HK-2 (cell line): ENCODE measurements around the gene STEAP3.

Experiments
- DNase-seq: peaks from one replicate; pipeline ENCODE4 v3.0.0-alpha.2; 2018; ENCODE audit not compliant: unreplicated experiment

Gene STEAP3

DNA sequence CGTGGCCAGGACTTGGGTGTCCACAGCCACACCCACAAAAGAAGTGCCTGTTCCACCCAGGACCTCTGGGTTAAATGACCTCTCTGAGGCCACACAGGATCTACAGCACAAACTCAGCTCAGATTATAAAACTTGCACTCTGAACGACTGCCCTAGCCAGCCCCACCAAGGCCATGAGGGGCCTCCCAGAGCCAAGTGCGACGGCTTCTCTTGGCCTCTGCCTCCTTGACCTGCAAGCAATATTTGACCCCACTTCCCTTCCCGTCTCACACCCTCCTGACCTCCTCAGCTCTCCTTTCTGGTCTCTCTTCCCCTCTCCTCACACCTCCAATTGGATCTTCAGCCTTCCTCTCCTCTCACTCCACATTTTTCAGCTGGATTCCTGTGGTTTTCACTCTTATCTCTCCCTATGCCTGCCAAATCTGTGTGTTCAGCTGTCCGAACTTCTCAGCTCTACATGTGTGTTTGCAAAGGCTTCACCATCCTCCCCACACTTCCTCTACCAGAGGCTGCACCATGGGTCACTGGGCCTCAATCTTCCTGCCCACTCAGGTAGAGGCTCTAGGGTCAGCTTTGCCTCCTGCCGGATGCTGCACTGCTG lies 25.3 kb upstream of the STEAP3 start:
- no peak for DNase-seq

DNA sequence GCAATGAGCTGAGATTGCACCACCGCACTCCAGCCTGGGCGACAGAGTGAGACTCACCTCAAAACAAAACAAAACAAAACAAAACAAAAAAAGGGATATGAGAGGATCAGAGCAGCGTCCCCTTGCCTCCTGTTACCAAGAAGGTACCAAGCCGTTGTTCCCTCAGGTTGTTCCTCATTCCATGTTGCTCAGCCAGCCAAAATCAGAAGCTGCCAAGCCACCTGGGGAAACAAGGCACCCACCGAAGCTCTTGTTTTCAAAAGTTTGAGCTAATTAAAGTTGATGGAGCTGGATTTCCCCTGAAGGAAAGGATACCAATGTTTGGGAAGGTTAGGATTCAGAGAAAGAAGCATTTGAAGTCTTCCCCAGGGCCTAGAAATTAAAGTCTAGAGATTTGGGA lies 21.8 kb upstream of the STEAP3 start:
- no peak for DNase-seq

DNA sequence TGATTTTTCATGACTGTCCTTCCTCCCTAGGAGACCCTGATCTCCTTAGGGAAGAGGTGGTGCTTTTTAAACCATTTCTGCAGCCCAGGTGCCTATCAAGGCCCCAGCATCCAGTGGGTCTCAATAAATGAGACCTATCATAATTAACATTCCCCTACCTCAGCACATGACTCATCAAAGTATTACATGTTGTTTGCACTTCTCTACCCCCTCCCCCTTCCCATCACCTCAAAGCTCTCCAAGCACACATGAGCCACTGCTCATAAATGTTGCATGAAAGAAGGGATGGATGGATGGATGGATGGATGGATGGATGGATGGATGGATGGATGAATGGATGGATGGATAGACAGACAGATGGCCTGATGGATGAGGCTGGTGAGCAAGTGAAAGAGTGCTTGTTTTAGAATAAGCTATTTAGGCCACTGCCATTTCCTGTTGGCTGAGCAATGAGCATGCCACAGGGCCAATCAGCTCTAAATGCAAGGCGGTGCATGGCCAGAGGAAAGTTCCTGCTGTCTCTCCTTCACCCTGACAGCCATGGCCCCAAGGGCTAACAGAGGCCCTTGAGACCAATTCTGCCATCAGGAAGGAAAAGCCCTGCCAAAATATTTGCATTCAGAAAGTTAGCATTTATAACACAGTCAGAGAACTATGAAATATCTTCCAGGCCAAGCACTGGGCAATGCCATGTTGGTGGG lies 20.9 kb upstream of the STEAP3 start:
- DNase-seq, result no peak

- DNase-seq, result no peak
Observed at GRCh38 chr2:119204525-119204924, 19.1 kb upstream of the STEAP3 start.

DNA sequence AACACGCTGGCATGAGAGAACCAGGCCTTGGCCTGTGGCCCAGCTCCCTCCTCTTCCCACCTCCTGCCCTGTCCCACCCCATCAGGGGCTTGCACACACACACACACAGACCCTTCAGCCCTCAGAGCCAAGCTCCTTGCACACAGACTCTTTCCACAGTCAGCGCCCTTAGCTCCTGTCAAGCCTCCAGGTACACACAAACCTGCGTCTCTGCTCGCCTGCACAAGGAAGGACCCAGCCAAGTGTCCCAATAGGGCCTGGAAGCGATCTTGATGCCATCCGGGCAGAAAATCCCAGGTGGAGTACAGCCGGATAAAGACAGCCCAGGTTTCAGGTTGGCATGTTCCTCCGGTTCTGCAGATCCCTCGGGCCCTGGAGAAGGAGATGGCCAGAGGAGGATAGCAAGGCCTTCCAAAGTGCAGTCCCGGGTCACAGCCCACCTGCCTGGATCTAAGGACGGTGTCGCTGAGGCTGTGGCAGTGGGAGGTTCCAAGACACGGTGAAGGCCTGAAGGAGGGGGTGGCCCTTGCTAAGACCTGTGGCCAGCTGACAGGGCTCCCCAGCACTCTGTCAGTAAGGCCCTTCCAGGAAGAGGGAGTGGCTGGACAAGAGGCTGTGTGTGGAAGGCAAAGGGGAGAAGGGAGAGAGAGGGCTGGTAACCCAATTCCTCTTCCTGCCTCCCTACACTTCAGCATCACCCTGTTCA lies 18.5 kb upstream of the STEAP3 start:
- no peak for DNase-seq

- no peak for DNase-seq
Observed at GRCh38 chr2:119206201-119206600, 17.4 kb upstream of the STEAP3 start.

- DNase-seq, result no peak
Observed at GRCh38 chr2:119207447-119207846, 16.2 kb upstream of the STEAP3 start.

- DNase-seq, result peak; percentile 74
Observed at GRCh38 chr2:119208791-119209203, 14.8 kb upstream of the STEAP3 start.

DNA sequence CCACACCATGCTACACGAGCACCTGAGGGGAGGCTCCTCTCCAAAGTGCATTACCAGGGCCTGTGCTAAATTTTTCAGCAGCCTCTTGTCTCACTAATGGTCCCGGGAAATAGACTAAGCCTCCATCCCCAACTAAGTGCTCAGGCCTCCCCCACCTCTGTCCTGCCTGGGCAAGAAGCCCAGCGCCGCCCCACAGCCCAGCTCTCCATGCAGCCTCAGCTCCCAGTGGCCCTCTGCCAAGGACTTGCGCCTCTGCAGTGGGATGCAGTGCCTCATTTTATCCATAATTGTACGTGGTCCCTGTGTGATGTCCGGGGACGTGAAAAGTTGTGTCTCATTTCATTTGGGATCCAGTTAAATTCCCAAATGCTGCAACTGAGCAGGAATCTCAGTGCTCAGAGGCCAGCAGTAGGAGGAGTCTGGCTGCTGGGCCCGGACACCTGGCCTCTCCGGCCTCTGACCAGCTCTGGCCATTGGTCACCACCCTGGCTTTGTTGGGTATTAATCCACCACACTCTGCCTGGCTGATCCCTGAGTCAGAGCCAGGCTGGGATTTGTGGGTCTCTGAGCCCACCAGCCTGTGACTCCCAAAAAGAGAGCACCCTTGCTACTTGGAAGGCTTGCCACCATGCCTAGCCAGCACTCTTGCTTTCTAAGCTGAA lies 11.4 kb upstream of the STEAP3 start:
- DNase-seq, result no peak

- no peak for DNase-seq
Observed at GRCh38 chr2:119214453-119215037, 9.1 kb upstream of the STEAP3 start.

- no peak for DNase-seq
Observed at GRCh38 chr2:119216994-119217393, 6.6 kb upstream of the STEAP3 start.

- peak; percentile 35 for DNase-seq
Observed at GRCh38 chr2:119218478-119219064, 5.1 kb upstream of the STEAP3 start.

DNA sequence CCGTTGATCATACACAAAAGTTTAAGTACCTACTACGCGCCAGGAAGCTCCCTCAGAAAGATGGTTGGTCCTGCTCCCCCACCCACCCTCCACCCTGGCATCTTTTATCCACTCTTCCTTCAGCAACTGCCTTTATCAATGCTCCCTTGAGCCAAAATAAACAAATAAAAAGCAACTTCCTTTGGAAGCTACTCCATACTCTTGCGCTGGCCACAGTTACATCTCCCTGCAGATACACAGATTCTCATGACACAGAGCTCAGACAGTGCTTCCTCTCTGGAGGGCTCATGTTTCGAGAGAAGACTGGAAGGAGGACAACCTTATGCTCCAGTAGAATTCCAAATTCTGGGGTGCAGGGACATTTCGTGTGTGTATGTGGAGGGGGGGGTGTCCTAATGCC lies 3.8 kb upstream of the STEAP3 start:
- no peak for DNase-seq

- DNase-seq, result no peak
Observed at GRCh38 chr2:119220720-119221301, 2.8 kb upstream of the STEAP3 start.

- DNase-seq, result no peak
Observed at GRCh38 chr2:119221609-119222008, 2.0 kb upstream of the STEAP3 start.

- no peak for DNase-seq
Observed at GRCh38 chr2:119222213-119222612, 1.4 kb upstream of the STEAP3 start.

DNA sequence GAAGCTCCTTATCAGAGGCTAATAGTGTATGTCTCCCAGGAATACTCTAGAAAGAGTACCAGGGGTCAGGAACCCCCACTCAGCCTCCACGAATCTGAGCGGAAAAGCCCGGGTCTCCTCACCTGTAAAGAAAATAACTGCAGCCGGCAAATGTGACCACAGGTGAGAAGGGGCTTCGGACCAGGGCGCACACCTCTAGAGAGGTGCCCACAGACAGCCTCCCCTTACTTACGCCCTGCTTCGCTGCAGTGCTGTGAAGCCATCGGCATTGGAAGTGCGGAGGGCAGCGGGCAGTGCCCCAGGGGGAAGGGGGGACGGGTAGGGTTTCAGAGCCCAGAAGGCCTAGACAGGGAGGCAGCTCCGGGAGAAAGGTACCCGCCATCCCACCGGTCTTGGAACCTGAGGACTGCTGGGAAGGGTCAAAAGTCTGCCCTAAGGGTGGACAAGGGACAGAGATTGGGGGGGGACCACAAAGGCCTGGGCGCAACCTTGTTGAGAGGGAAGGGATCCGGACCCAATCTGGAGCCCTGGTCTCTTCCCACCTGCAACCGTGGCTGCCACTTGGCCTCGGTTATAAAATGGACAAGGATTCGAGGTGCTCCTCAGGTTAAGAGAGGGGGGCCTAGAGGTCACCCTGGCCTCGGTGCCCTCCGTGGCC lies 642 bp upstream of the STEAP3 start:
- DNase-seq, result no peak

- DNase-seq, result no peak
Observed at GRCh38 chr2:119224391-119225104, 914 bp downstream of the STEAP3 start.

GRCh38 chr2:119225105-119225865 lies 1.7 kb downstream of the STEAP3 start:
- DNase-seq, result no peak

GRCh38 chr2:119225926-119226325 lies 2.3 kb downstream of the STEAP3 start:
- DNase-seq, result no peak
